HepG2 (cell line): ENCODE measurements around the gene PDCD2L. TPM values are rescaled to one million over a fixed set of nuclear protein-coding genes. Genes with fewer than 3 reads are reported as not detected.

Experiments used
- CBX2 ChIP-seq, 2 experiments: fragments of 200-600 bp in 1 of 2; sonication (generic); formaldehyde crosslinking in 1 of 2; IDR thresholded peaks; 2 replicates each; pipeline versions ENCODE4 v1.7.0 to v1.8.1; 2018 to 2022; ENCODE audit warnings: low read depth in 2 of 2, low read length in 1 of 2, mild to moderate bottlenecking in 1 of 2, missing genetic modification reagents in 1 of 2
- FOXC1 ChIP-seq: sonication (generic); formaldehyde crosslinking; IDR thresholded peaks from 2 replicates; pipeline ENCODE4 v1.8.0; 2022; ENCODE audit warnings: mild to moderate bottlenecking, missing genetic modification reagents, borderline replicate concordance
- HNRNPLL ChIP-seq: fragments of 200-400 bp; formaldehyde crosslinking; IDR thresholded peaks from 2 replicates; pipeline ENCODE4 v1.6.1; 2017; ENCODE audit warnings: mild to moderate bottlenecking, low read depth, low read length; ENCODE audit not compliant: poor library complexity, severe bottlenecking
- NFKB2 ChIP-seq: sonication (generic); formaldehyde crosslinking; IDR thresholded peaks from 2 replicates; pipeline ENCODE4 v1.4.0; 2020; ENCODE audit warnings: missing genetic modification reagents, borderline replicate concordance
- SOX13 ChIP-seq, 3 experiments: fragments of 450-650 bp in 1 of 3; sonication (generic) in 1 of 3; formaldehyde crosslinking in 1 of 3; IDR thresholded peaks in 2 of 3; conservative IDR thresholded peaks in 1 of 3; 2 replicates each; pipeline versions ENCODE4 v1.5.0 to v1.6.1; 2016 to 2020; ENCODE audit warnings: antibody characterized with exemption in 1 of 3, mild to moderate bottlenecking in 1 of 3, missing compliant biosample characterization in 1 of 3, missing genetic modification reagents in 1 of 3, moderate library complexity in 1 of 3
- SOX5 ChIP-seq: IDR thresholded peaks from 2 replicates; pipeline ENCODE4 v1.6.1; 2016; ENCODE audit warnings: borderline replicate concordance
- TAF1 ChIP-seq: sonication (generic); formaldehyde crosslinking; IDR thresholded peaks from 2 replicates; pipeline ENCODE4 v1.4.0; 2020; ENCODE audit warnings: missing genetic modification reagents
- TCF7L2 ChIP-seq: IDR thresholded peaks from 2 replicates; pipeline ENCODE4 v1.6.1; 2011; ENCODE audit warnings: mild to moderate bottlenecking, low read depth, low read length, moderate library complexity
- ZNF496 ChIP-seq: sonication (generic); formaldehyde crosslinking; IDR thresholded peaks from 2 replicates; pipeline ENCODE4 v1.8.1; 2023; ENCODE audit warnings: mild to moderate bottlenecking, moderate library complexity, missing genetic modification reagents; ENCODE audit not compliant: insufficient replicate concordance
- ZNF530 ChIP-seq: sonication (generic); formaldehyde crosslinking; IDR thresholded peaks from 2 replicates; pipeline ENCODE4 v1.5.0; 2020; ENCODE audit warnings: low read depth, mild to moderate bottlenecking, missing genetic modification reagents
- polyA plus RNA-seq, 8 experiments: library from polyadenylated mRNA; depleted of rRNA in 3 of 8; stranded (reverse) in 7 of 8; unstranded in 1 of 8; fragments of >200 nt; fragmentation: Illumina TruSeq in 4 of 8; extraction: Trizol in 4 of 8; gene quantifications; 2 replicates each; pipeline versions ENCODE4 v1.2.1 to v1.2.3, GENCODE V29; 2011 to 2016; ENCODE audit warnings: low read depth in 4 of 8, missing spikeins in 1 of 8, mixed read lengths in 1 of 8; ENCODE audit not compliant: insufficient read depth in 1 of 8
- total RNA-seq, 5 experiments: library from RNA; depleted of rRNA; stranded (reverse); fragments of >200 nt; fragmentation: Illumina TruSeq; extraction: Trizol; gene quantifications; 2 replicates each; pipeline ENCODE4 v1.2.3, GENCODE V29; 2016; ENCODE audit warnings: low read depth in 1 of 5
- TF ChIP-seq, protein P1 (sequence below): sonication (generic); formaldehyde crosslinking; IDR thresholded peaks from 2 replicates; pipeline ENCODE4 v1.8.1; 2022; ENCODE audit warnings: low read depth, mild to moderate bottlenecking, missing genetic modification reagents
- TF ChIP-seq, protein P2 (sequence below): IDR thresholded peaks from 2 replicates; pipeline ENCODE4 v1.6.1; 2016; ENCODE audit warnings: mild to moderate bottlenecking
- TF ChIP-seq, protein P3 (sequence below): sonication (generic); formaldehyde crosslinking; IDR thresholded peaks from 2 replicates; pipeline ENCODE4 v1.8.1; 2023; ENCODE audit warnings: mild to moderate bottlenecking, moderate library complexity, missing genetic modification reagents
- TF ChIP-seq, protein P4 (sequence below): sonication (generic); formaldehyde crosslinking; IDR thresholded peaks from 2 replicates; pipeline ENCODE4 v1.4.0; 2020; ENCODE audit warnings: missing genetic modification reagents

PDCD2L gene
- total and polyA plus RNA-seq, 2 of the 13 experiments (the other 11 are each of a cell fraction or from before 2014, with no cell fraction given), result 29.3 to 35.2 TPM

DNA sequence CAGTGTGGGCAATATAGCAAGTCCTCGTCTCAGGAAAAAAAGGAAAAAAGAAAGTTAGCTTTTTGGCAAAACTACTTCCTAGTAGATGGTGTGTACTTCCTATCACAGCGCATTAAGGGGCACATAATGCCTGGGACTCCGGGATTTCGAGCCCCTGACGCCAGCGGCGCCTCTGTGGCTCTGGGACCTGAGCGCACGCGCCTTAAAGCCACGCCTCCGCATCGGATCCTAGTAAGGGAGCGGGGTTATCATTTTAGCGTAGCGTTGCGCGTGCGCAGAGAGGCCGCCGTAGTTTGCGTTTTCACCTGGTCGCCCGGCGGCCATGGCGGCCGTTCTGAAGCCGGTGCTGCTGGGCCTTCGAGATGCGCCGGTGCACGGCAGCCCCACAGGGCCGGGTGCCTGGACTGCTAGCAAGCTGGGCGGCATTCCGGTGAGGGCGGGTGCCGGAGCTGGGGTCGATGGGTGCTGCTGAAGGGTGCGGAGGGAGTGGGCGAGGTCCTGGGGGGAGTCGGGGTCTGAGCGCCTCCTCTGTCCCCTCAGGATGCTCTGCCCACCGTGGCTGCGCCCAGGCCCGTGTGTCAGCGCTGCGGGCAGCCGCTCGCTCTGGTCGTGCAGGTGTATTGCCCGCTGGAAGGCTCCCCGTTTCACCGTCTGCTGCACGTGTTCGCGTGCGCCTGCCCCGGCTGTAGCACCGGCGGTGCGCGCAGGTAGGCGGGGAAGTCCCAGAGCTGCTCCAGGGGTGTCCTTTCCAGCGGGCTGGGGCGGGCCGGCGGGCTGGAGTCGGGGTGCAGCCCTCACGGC lies at the start of gene PDCD2L (continued):
- TF ChIP-seq, protein P1, sequence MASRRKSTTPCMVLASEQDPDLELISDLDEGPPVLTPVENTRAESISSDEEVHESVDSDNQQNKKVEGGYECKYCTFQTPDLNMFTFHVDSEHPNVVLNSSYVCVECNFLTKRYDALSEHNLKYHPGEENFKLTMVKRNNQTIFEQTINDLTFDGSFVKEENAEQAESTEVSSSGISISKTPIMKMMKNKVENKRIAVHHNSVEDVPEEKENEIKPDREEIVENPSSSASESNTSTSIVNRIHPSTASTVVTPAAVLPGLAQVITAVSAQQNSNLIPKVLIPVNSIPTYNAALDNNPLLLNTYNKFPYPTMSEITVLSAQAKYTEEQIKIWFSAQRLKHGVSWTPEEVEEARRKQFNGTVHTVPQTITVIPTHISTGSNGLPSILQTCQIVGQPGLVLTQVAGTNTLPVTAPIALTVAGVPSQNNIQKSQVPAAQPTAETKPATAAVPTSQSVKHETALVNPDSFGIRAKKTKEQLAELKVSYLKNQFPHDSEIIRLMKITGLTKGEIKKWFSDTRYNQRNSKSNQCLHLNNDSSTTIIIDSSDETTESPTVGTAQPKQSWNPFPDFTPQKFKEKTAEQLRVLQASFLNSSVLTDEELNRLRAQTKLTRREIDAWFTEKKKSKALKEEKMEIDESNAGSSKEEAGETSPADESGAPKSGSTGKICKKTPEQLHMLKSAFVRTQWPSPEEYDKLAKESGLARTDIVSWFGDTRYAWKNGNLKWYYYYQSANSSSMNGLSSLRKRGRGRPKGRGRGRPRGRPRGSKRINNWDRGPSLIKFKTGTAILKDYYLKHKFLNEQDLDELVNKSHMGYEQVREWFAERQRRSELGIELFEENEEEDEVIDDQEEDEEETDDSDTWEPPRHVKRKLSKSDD (CRISPR knock-in tag), result 0 out of 2 replicates have a peak, but pooled peaks have one; percentile 47
- TF ChIP-seq, protein P2, sequence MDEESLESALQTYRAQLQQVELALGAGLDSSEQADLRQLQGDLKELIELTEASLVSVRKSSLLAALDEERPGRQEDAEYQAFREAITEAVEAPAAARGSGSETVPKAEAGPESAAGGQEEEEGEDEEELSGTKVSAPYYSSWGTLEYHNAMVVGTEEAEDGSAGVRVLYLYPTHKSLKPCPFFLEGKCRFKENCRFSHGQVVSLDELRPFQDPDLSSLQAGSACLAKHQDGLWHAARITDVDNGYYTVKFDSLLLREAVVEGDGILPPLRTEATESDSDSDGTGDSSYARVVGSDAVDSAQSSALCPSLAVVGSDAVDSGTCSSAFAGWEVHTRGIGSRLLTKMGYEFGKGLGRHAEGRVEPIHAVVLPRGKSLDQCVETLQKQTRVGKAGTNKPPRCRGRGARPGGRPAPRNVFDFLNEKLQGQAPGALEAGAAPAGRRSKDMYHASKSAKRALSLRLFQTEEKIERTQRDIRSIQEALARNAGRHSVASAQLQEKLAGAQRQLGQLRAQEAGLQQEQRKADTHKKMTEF (CRISPR knock-in tag), result peak; percentile 85; the same call in 1 of the 2 replicates
- TF ChIP-seq ZNF496 (CRISPR knock-in tag), result no peak
- TF ChIP-seq TAF1 (CRISPR knock-in tag), result peak; percentile 88; the same call in 1 of the 2 replicates
- TF ChIP-seq, protein P3, sequence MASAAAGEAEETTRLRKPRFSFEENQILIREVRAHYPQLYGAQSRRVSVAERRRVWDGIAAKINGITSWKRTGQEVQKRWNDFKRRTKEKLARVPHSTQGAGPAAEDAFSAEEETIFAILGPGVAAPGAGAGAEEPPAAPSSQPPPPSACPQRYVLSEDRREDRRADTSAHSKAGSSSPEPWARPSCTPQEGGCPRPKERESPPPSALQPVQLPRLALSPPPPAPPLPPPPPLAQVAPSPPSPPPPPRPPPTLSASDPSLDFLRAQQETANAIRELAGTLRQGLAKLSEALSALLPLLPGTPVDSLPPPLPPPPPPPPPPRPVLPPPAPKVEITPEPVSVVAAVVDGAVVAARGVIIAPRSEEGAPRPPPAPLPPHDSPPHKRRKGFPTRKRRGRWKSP, result peak; percentile 99
- TF ChIP-seq ZNF530 (CRISPR knock-in tag), result 0 out of 2 replicates have a peak, but pooled peaks have one; percentile 37
- TF ChIP-seq SOX13 (IDR thresholded peaks at IDR 0.05), result no peak
- peak in 1 of 2 experiments; percentile 17; a peak in 1 of 4 replicates for TF ChIP-seq SOX13 (CRISPR knock-in tag; conservative IDR thresholded peaks at IDR 0.05 in 1 of 2, IDR thresholded peaks at IDR 0.05 in 1 of 2)
- 0 out of 2 replicates have a peak, but pooled peaks have one; percentile 2 for TF ChIP-seq SOX5 (CRISPR knock-in tag)
- TF ChIP-seq NFKB2 (CRISPR knock-in tag), result peak; percentile 97
- no peak for TF ChIP-seq TCF7L2
- TF ChIP-seq, protein P4, sequence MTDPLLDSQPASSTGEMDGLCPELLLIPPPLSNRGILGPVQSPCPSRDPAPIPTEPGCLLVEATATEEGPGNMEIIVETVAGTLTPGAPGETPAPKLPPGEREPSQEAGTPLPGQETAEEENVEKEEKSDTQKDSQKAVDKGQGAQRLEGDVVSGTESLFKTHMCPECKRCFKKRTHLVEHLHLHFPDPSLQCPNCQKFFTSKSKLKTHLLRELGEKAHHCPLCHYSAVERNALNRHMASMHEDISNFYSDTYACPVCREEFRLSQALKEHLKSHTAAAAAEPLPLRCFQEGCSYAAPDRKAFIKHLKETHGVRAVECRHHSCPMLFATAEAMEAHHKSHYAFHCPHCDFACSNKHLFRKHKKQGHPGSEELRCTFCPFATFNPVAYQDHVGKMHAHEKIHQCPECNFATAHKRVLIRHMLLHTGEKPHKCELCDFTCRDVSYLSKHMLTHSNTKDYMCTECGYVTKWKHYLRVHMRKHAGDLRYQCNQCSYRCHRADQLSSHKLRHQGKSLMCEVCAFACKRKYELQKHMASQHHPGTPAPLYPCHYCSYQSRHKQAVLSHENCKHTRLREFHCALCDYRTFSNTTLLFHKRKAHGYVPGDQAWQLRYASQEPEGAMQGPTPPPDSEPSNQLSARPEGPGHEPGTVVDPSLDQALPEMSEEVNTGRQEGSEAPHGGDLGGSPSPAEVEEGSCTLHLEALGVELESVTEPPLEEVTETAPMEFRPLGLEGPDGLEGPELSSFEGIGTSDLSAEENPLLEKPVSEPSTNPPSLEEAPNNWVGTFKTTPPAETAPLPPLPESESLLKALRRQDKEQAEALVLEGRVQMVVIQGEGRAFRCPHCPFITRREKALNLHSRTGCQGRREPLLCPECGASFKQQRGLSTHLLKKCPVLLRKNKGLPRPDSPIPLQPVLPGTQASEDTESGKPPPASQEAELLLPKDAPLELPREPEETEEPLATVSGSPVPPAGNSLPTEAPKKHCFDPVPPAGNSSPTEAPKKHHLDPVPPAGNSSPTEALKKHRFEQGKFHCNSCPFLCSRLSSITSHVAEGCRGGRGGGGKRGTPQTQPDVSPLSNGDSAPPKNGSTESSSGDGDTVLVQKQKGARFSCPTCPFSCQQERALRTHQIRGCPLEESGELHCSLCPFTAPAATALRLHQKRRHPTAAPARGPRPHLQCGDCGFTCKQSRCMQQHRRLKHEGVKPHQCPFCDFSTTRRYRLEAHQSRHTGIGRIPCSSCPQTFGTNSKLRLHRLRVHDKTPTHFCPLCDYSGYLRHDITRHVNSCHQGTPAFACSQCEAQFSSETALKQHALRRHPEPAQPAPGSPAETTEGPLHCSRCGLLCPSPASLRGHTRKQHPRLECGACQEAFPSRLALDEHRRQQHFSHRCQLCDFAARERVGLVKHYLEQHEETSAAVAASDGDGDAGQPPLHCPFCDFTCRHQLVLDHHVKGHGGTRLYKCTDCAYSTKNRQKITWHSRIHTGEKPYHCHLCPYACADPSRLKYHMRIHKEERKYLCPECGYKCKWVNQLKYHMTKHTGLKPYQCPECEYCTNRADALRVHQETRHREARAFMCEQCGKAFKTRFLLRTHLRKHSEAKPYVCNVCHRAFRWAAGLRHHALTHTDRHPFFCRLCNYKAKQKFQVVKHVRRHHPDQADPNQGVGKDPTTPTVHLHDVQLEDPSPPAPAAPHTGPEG (CRISPR knock-in tag), result peak; percentile 77
- TF ChIP-seq FOXC1 (CRISPR knock-in tag), result peak; percentile 97
- TF ChIP-seq CBX2 (IDR thresholded peaks at IDR 0.05; ENCODE audit: low read depth, low read length), result no peak
- no peak for TF ChIP-seq CBX2 (CRISPR knock-in tag; IDR thresholded peaks at IDR 0.05; ENCODE audit: low read depth)
- peak; percentile 100 for TF ChIP-seq HNRNPLL
